ENCODE results near the gene FAM210A.

The FAM210A gene

DNA sequence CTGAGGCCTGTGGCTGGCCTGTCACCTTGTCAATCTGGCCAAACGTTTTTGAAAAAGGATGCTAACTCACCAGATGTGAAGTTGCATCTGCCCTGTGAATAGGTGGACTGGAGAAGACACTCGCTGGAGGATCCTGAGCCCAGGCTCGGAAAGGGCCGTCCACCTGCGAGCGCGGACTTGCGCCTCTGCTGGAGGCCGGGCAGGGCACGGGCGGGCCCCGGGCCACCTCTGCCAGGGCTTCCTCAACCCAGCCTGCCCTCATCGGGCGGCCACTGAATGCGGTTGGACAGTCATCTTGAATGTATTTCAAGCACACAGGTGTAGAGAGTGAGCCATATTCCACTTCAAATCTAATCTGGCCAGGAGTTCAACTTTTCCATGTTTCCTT is 83.9 kb downstream of the FAM210A start:
- DNase-seq, result no peak

DNA sequence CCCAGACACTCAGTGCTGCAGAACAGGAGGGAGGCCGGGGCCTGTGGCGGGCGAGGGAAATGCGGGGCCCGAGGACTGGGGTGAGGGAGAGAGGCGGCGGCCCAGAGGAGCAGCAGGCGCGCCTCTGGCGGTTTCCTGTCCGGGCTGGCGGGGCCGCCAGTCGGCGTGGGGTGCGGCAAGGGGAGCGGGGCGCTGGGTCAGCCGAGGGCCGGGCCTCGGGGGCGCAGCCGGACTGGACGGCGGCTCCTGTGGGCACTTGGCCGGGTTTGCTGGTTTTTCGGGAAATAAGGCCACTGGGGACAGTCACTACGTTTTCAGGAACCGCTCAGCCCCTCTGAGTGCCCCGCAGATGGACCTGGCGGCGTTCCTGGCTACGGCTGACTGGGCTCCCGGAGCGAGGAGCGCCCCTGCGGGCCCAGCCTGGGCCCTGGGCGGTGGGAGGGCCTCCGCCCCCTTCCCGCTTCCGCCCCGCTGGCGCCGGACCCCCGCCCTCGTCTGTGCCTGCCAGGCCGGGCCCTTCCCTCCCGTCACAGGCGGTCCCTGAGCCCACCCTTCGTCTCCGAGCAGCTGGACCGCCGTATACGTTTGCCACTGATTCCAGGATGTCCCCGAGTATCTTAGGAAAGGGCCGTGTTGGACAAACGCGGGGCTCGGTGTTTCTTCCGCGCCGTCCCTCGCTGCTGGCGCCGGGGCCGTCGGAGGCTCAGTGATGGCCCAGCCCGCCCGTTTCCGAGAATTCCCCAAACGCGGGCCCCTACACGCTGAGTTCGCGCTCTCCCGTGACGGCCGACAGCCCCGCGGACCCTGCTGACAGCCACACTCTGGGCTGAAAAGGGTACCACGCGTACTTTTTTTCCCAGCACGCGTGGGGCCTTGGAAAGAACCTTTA is 84.6 kb downstream of the FAM210A start:
- no peak for DNase-seq

DNA sequence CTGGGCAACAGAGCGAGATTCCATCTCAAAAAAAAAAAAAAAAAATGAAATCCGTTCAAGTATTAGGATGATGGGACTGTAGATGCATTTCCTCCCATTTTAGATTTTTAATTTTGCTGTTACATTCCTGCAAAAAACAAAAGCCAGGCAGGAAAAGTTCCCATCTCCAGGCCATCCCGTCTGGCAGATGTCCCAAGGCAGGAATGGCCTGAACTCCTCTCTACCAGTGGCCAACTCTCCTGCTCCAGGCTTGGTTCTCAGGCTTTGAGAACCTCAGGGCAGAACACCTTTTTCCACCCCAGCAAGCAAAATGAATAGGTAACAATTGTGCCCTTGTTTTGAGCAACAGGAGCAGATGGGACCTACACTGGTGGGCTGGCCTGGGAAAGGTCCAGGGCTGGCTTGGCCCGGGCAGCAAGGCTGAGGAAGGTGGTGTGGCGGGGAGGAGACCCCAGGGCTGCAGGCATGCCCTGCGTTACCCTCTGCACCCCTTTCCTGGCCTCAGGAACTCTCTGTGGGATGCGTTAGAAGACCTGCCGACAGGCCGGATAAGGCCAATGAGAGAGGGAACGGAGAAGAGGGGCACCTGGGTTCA is 86.0 kb downstream of the FAM210A start:
- no peak for DNase-seq

DNA sequence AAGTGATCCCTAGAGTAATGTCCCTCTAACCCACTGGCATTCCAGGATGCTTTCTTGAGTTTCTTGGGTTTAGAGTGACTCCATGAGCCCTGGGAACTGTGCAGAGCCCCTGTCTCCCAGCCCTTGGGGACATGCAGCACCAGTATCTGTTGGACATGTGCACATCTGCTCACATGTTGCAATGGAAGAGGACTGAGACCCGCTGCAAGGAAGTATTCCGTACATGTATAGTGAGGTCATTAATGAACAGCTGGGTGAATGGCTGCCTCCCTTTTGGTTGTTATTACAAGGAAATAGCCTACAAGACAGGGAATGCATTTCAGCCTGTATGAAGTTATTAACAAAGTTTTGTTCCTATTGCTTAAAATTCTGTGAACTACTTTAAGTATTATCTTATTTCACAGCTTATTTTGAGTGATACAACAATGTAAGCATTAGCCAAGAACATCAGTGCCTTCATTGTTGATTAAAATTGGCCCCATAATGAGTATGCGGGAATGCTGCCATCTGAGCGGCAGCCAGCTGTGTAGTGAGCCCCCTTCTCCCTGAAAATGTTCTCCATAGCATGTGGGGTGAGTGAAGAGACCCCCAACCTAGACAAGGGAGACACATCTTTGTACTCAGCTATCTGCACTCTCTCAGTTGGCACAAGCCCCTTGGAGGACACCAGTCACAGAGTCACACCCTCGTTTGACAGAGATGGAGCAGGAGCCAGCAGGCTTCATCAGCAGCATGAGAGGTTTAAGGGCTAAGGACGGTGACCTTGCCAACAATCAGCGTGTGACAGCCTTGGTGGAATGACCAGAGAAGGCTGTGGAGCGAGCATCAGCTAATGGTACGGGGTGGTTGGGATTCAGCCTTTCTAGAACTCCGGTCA is 87.4 kb downstream of the FAM210A start:
- DNase-seq, result no peak

DNA sequence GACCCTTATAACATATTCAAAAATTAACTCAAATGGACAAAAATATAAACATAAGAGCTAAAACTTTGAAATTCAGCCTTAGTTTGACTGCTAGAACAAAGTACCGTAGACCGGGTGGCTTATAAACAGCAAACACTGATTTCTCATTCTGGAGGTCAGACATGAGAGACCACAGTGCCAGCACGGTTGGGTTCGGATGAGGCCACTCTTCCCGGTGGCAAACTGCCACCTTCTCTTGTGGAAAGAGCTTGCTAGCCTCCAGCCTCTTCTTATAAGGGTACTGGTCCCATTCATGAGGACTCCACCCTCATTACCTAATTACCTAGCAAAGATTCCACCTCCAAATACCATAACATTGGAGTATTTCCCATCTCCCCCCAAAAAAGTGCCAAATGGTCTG is 91.3 kb downstream of the FAM210A start:
- DNase-seq, result no peak

DNA sequence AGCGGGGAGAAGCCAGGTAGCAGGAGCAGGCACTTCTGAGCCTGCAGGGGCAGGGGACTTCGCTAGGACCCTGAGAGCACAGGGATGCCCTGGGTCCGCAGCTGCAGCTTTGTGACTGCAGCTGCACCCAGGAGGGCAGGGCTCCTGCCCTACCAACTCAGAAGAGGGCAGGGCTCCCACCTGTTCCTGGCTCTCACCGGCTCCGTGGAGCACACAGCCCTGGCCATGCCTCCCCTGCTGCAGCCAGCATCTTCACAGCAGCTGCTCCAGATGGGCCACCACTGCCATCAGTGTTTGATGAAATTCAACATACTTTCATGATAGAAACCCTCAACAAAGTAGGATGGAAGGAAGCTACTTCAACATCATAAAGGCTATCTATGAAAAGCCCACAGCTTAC is 92.7 kb downstream of the FAM210A start:
- DNase-seq, result no peak

DNA sequence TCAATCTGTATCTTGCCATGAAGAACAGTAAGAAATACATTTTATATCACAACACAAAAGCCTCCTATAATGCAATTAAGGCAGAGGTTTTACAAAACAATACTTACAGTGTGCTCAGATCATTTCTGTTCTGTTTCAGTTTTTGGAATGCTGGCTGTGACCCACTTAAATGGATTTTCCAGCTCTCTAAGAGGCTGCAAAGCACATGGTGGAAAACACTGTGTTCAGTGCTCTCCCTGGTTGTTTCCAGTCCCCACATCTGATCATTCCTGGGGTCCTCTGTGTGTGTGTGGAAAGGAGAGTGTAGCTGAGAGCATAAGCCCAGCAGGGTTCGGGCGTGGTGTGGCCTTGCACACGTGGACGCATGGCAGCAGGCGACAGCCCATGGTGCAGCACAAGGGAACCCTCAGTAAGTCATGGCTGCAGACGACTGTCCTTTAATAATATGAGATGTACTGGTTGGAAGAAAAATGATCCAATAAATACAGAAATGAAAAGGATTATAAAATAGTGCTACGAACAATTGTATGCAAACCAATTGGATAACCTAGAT is 95.6 kb downstream of the FAM210A start:
- no peak for DNase-seq

DNA sequence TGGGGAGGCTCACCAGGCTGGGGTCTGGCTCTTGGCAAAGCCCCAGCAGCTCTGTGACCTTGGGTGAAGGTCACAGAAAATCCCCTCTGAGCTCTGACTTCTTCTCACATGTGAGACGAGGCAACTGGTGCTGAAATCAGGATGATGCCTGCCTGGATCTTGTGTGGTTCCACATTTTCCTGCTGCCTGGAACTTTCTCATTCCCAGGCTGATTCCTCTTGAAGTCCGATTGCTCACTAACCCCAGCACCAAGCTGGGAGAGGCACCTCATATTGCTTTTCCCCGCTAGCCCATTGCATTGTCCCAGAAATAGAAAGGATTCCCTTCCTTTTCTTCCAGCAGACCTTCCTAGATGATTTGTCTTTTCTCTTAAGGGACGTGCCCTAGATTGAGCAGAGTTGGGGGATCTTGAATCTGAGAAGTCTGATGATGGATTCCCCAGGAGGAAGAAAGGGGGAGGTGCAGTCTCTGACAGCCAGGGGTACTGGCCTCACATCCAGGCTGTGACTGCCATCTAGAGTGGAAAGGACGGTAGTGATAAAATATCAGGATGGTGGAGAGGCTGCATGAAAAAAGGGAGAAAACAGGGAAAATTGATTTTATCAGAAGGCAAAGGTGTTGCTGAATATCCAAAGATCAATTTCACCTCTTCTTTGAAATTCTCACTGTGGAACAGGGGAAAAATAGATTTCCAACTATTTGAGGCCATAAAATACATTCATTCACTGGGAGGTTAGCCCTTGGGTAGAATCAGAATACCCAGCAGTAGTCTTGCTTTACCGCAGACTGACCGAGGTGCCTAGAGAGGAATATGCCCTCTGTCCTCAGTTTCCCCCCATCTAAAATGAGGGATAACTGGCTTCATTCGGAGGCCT is 96.3 kb downstream of the FAM210A start:
- peak; percentile 75 for DNase-seq

DNA sequence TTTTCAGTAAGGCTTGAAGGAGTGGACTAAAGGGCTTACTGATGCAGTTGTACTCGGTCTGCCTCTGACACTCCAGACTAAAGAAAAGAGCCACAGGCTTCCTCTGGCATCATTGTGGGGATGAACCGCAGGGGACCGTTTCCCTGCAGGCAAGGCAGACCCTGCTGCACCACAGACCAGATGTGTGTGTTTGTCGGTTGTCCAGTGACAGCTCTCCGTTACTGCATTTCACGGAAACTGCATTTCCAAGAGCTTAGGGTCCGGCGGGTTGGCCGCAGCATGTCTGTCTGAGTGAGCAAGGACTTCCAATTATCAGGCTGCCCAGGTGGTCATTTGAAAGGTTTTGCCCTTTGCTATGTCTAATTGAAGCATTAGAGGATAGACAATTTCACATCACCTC is 98.1 kb downstream of the FAM210A start:
- DNase-seq, result no peak

DNA sequence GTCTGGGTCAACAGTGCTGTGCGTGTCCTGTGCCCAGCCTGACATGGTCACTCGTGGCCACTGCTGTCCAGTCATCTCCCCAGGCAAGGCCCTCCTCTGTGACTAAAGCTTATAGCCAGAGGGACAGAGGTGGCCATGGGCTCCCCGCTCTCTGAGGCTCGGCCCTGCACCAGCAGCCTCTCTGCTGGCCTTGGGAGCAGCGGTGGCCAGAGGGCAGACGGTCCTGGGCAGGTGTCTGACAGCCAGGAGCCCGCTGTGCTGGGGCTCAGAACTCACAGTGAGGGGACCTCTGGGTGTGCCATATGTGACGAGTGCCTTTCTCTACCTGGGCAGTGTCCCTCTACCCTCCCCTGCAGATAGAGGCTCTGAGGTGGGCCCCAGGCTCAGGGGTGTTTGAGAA is 98.7 kb downstream of the FAM210A start:
- DNase-seq, result no peak

DNA sequence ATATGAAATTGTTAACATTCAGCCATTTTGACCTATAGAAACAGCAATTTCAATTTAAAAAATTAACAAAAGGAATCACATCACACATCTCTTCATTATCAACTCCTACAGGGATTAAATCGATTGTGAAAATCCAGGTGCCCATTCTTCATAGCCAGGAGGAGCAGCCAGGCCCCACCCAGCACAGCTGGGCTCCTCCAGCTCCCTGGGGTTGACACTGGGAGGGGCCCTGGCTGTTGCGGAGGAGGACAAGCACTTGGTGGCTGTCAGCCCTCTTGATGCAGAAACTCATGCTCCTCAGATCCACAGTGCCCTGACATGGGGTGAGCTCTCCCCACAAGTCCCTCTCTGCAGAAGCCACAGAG is 99.8 kb downstream of the FAM210A start:
- DNase-seq, result no peak

DNA sequence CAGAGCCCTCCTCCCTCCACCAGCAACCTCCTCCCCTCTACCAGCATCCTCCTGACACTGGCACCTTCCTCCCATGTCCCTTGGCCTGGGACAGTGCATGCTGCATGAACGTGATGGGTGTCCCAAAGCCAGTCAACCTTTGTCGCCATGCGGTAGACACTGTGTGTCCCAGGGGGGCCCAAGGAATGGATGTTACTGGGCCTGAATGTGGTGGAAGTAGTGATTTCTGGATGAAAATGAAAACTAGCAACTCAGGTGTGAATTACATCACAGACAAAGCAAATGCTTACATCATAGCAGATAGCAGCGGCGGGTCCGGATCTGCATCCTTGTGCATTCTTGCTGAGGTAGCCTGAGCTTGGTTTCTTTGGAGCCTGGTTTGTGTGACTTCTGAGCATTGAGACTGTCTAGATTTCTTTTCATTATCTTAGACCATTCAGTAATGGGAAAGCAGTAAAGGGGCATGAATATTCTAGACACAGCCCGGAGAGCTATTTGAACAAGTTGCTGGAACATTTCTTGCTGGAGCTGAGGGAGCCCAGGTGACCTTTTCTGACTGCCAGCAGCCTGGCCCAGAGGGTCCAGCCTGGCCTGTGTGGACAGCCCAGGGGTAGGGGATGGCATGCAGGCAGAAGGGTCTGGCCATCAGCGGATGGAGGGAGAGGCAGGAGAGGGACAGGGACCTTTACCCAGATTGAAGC is 100.4 kb downstream of the FAM210A start:
- no peak for DNase-seq

DNA sequence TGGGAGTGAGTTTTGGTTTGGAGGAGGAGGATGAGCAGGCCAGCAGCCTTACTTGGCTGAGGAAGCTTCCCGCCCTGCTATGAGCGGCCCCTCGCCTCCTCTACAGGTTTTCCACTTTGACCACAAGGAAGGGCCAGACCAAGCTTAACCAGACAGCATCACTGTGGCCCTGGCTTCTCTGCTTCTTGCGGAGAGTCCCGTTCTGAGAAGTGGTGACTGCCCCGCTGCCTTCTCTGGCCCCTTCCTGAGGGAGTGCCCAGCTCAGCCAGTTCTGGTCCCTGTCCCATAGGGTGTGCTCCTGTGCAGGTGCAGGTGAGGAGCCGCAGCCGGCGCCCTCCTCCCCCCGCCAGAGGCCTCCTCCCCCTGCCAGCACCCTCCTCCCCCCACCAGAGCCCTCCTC is 101.0 kb downstream of the FAM210A start:
- no peak for DNase-seq

DNA sequence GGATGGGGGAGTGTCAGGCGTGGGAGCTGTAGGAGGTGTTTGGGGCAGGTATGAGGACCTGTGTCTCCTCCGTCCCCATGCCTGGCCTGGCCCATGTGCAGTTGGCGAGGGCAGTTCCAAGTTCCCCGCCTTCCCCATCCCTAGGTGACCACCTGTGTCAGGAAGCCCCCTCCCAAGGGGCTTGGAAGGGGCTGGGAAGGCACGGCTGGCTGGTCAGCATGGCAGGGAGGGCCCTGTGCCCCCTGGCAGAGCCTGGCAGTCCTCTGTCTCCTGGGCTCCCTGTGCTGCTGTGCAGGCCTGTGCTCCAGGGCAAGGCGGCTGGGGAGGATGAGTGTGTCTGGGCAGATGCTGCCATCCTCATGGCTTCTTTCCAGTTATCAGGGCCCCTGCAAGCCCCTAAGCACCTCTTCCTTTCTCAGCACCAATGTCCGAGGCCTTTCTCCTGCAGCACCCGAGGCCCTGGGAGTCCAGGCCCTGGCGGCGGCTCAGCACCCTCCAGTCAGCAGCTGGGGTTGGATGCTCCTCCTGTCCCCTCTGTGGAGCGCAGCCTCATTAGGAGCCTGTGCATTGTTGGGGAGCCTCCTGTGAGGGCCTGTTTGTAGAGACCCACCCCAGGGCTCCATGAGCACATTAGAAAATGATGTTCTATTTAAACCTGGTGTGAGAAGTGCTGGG is 101.7 kb downstream of the FAM210A start:
- no peak for DNase-seq

DNA sequence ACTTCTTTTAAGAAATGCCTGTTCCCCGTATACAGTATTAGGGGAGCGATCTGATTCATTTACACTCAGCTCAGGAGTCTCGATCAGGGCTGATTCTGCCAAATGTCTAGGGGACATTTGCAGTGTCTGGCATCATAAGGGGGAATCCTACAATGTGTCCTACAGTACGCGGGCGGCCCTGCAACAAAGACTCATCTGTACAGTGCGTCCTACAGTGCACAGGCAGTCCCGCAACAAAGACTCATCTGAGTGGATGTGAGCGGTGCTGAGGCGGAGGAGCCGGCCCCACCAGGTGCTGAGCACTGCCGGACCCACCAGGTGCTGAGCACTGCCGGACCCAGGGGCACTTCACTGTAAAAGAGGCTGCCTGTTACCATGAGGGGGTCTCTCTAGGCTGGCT is 102.5 kb downstream of the FAM210A start:
- no peak for DNase-seq

DNA sequence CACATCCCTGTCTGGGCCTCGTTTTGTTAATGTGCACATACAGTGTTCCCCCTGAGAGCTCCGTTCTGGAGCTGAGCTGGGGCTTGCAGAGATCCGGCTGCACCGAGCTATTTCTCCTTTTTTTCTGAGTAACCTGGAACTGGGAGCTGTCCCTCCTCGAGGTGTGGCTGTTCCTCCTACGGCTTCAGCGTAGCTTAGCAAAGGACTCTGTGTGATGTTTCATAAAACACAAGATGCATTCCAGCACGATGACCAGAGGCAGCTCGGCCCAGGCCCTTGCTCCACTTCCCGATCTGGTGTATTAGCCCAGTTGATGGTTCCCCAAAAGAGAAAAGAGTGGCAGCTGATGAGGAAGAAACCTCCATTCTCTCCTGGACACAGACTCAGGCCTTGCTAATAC is 103.0 kb downstream of the FAM210A start:
- DNase-seq, result no peak

DNA sequence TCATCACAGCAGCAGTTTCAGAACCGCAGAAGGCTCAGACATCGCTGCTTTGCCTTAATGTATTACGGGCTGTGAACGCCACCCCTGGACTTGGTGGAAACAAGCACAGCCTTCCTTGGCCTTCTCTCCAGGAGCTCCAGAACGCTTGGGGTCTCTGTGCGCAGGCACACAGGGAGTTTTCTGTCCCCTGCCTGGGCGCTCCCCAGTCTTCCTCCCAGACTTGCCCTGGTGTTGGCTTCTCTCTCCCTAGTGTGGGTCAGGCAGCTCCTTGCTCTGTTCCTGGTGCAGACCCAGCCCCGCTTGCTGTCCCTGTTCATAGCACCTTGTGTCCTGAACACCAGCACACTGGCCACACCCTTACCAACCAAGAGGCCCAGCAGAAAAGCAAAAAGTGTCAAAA is 103.6 kb downstream of the FAM210A start:
- no peak for DNase-seq

DNA sequence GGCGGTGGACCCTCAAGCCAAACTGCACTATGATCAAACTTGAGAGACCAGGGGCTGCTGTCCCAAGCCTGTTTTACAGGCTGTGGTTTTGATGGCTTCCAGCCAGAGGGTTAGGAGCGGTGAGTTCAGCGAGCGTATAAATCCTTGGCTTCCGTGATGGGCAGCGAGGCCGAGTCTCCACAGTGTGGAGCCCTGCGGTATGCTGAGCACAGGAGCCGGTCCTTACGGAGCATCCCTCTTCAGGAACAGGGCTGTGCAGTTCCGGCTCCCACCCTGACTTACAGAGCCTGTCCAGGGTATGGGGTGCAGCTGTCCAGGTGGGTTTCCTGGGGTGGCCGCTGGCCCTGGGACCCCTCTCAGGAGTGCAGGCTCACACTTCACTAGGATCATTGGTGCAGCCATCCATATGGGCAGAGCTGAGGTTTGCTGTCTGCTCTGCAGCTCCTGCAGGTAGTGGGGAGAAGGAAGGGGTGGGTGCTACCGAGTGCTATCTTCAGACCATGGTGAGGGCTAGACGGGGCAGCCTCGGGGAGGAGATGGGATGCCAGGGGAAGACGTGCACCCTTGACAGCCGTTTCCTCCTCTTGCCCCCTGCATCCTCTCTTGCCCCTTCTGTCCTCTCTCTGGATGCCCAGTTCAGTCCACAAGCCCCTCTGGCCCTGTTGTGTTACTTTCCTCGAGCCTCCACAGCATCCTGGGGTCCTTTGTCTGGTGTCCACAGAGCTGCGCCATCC is 104.3 kb downstream of the FAM210A start:
- DNase-seq, result no peak

DNA sequence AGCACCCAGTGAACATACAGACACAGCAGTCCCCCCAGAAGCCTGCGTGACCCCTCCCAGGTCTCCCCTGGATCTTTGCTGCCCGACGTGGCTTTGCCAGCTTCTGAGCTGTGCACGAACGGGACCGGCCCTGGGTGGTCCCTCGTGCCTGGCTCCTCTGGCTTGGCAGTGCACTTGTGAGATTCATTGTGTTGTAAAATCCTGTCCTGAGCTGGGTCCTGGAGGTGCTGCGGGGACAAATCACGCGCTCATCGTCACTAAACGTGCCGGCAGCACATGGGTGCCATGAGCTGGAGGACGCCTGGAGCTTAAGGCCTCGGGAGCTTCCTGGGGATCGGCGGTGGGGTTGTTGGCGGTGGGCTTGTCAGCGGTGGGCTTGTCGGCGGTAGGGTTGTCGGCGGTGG is 104.9 kb downstream of the FAM210A start:
- no peak for DNase-seq

DNA sequence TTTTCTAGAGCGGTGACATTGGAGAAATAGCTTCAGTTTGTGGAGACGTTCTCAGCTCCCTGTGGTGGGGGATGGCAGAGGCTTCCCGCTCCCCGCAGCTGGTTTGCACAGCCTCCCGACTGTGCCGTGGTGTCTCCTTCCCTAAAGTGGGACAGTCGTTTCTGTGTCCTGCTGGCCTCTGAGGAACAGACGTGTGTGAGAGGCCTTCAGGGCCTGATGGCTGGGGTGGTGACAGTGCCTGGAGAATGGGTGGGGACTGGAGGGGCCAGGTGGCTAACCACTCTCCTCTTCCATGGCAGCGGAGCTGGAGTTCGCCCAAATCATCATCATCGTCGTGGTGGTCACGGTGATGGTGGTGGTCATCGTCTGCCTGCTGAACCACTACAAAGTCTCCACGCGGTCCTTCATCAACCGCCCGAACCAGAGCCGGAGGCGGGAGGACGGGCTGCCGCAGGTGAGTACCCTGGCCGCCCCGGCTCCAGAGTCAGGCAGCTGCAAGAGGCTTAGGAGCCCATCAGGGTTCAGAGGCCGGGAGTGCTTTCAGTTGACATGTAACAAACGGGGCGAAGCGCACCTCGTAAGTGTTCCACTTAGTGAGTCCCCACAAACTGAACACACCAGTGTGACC is 105.4 kb downstream of the FAM210A start:
- no peak for DNase-seq
